Stimulated activated CD8-positive, alpha-beta memory T cell treated with anti-CD3 and anti-CD28 coated beads, Interleukin-2, amount 100 ng/mL, for 1 hour (primary cell): ENCODE data around the gene ATP1A4.

Experiments used
- DNase-seq, 2 donors: peaks; one replicate each; pipeline ENCODE4 v3.0.0-alpha.2; 2020; ENCODE audit warnings: low read depth in 2 of 2

ATP1A4 gene

GRCh38 chr1:160144921-160145320 lies 6.5 kb upstream of the ATP1A4 start:
- DNase-seq = no peak

- DNase-seq = no peak
Measured at GRCh38 chr1:160146107-160146506, 5.3 kb upstream of the ATP1A4 start.

- no peak for DNase-seq
Measured at GRCh38 chr1:160148121-160148520, 3.3 kb upstream of the ATP1A4 start.

- no peak for DNase-seq
Measured at GRCh38 chr1:160149233-160149632, 2.2 kb upstream of the ATP1A4 start.

- DNase-seq = no peak
Measured at GRCh38 chr1:160149716-160150115, 1.7 kb upstream of the ATP1A4 start.

- DNase-seq = no peak
Measured at GRCh38 chr1:160154790-160155189, 3.4 kb downstream of the ATP1A4 start.

GRCh38 chr1:160156361-160156760 lies 5.0 kb downstream of the ATP1A4 start:
- DNase-seq = no peak

- DNase-seq = no peak
Measured at GRCh38 chr1:160157174-160157573, 5.8 kb downstream of the ATP1A4 start.

GRCh38 chr1:160158031-160158430 lies 6.6 kb downstream of the ATP1A4 start:
- DNase-seq = no peak

GRCh38 chr1:160158534-160158933 lies 7.1 kb downstream of the ATP1A4 start:
- no peak for DNase-seq

- no peak for DNase-seq
Measured at GRCh38 chr1:160159846-160160245, 8.4 kb downstream of the ATP1A4 start.

GRCh38 chr1:160161965-160162705 lies 10.7 kb downstream of the ATP1A4 start:
- DNase-seq = no peak

- no peak for DNase-seq
Measured at GRCh38 chr1:160162931-160163330, 11.5 kb downstream of the ATP1A4 start.

- DNase-seq = no peak
Measured at GRCh38 chr1:160163615-160164014, 12.2 kb downstream of the ATP1A4 start.

- DNase-seq = no peak
Measured at GRCh38 chr1:160164121-160164520, 12.7 kb downstream of the ATP1A4 start.

- DNase-seq = no peak
Measured at GRCh38 chr1:160166166-160166868, 14.9 kb downstream of the ATP1A4 start.

GRCh38 chr1:160167056-160167455 lies 15.7 kb downstream of the ATP1A4 start:
- DNase-seq = no peak

- no peak for DNase-seq
Measured at GRCh38 chr1:160167580-160167979, 16.2 kb downstream of the ATP1A4 start.

- DNase-seq = no peak
Measured at GRCh38 chr1:160168016-160168415, 16.6 kb downstream of the ATP1A4 start.

- DNase-seq = no peak
Measured at GRCh38 chr1:160168609-160169369, 17.4 kb downstream of the ATP1A4 start.

- no peak for DNase-seq
Measured at GRCh38 chr1:160169553-160170399, 18.4 kb downstream of the ATP1A4 start.

GRCh38 chr1:160171354-160171753 lies 20.0 kb downstream of the ATP1A4 start:
- DNase-seq = no peak
